ENCODE results near the gene NKX6-1.

DNA sequence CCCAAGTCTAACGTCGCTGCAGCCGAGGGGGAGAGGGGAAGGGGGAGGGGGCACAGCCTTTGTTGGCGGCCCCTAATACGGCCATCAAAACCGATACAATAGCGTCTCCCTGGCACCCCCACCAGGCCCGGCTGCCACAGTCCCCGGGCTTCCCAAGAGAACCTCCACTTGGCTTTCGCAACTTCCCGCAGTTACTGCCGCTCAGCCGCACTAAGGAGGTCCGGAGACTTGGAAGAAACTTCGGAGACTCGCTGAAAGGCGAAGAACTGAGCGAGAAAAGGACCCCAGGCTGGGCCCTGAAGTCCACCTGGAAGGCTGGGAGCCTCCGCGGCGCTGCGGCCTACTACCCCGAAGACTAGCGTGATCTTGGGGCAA lies 2.8 kb downstream of the NKX6-1 start:
- TF ChIP-seq POLR2A (IDR thresholded peaks at IDR 0.05; ENCODE audit: low read depth, low read length) (no peak), POLR2AphosphoS5 (IDR thresholded peaks at IDR 0.05; ENCODE audit: low read depth, low read length) (no peak), TAF1 (IDR thresholded peaks at IDR 0.05; ENCODE audit: borderline replicate concordance, low read depth, low read length) (no peak)

Measured in GM12892 (cell line).